Adipocyte (in vitro differentiated cells): ENCODE measurements around the gene POLD2.
A peak's percentile ranks its signal among the peaks of the same experiment; 100 is the strongest.
"Not testable (repeated sequence)": the region's sequence is repeated elsewhere in the genome, so short reads cannot be mapped to it uniquely, and the experiment has no call there.

Experiments used
- DNase-seq: peaks from one replicate; pipeline ENCODE4 v3.0.0-alpha.2; 2015; ENCODE audit warnings: low read depth
- H3K27me3 ChIP-seq: replicated peaks from 2 replicates; pipeline ENCODE4 v1.7.0; 2013; ENCODE audit warnings: mild to moderate bottlenecking, low read length, moderate library complexity; ENCODE audit not compliant: control insufficient read depth, insufficient read depth
- H3K36me3 ChIP-seq: 2 replicates; pipeline ENCODE4 v1.7.0; 2013; ENCODE audit warnings: low read length, mild to moderate bottlenecking, moderate library complexity; ENCODE audit not compliant: control insufficient read depth, insufficient read depth, severe bottlenecking
- H3K4me1 ChIP-seq: 2 replicates; pipeline ENCODE4 v1.7.0; 2013; ENCODE audit warnings: mild to moderate bottlenecking, low read length, moderate library complexity; ENCODE audit not compliant: control insufficient read depth, insufficient read depth
- H3K4me3 ChIP-seq: 2 replicates; pipeline ENCODE4 v1.7.0; 2013; ENCODE audit warnings: mild to moderate bottlenecking, low read length, moderate library complexity
- H3K9ac ChIP-seq: 2 replicates; pipeline ENCODE4 v1.7.0; 2013; ENCODE audit warnings: mild to moderate bottlenecking, low read length, moderate library complexity
- H3K9me3 ChIP-seq: 2 replicates; pipeline ENCODE4 v1.7.0; 2013; ENCODE audit warnings: mild to moderate bottlenecking, low read length, moderate library complexity; ENCODE audit not compliant: control insufficient read depth

The POLD2 gene

GRCh38 chr7:44123190-44124003 lies at the start of gene POLD2:
POLD2 (minus strand) TSS chr7:44123548; CDS start chr7:44122053, 1,495 bp downstream.
- Histone ChIP-seq H3K9ac (peak within 1 kb of the TSS; percentile 90), H3K4me3 (peak within 1 kb of the TSS; percentile 85), H3K36me3 (peaks cover 25% of the 10 kb centered on the region), H3K4me1 (peaks cover 22% of the 10 kb centered on the region), H3K9me3 (peaks cover 3% of the 10 kb centered on the region), H3K27me3 (no peaks in the 10 kb centered on the region)
- DNase-seq = peak; percentile 99

GRCh38 chr7:44172803-44173424 lies 49.6 kb upstream of the POLD2 start:
- Histone ChIP-seq H3K9me3 (peaks cover 4% of the 10 kb centered on the region), H3K27me3 (peaks cover 30% of the 10 kb centered on the region), H3K9ac (no peak overlapping the region), H3K4me1 (peaks cover 9% of the 10 kb centered on the region), H3K36me3 (no peaks in the 10 kb centered on the region), H3K4me3 (no peak overlapping the region)
- DNase-seq = no peak

- peaks cover 3% of the 10 kb centered on the region for H3K4me1 ChIP-seq
- no peaks in the 10 kb centered on the region for H3K36me3 ChIP-seq
- no peak overlapping the region for H3K4me3 ChIP-seq
- peaks cover 4% of the 10 kb centered on the region for H3K9me3 ChIP-seq
- peaks cover 30% of the 10 kb centered on the region for H3K27me3 ChIP-seq
- H3K9ac ChIP-seq = no peak overlapping the region
- DNase-seq = no peak
These were observed 49.0 kb upstream of the POLD2 start for GRCh38 chr7:44172352-44172751.

GRCh38 chr7:44171901-44172300 lies 48.6 kb upstream of the POLD2 start:
- not testable (repeated sequence) for H3K9ac ChIP-seq, H3K4me3 ChIP-seq, H3K4me1 ChIP-seq, DNase-seq, H3K9me3 ChIP-seq, H3K36me3 ChIP-seq
- peaks cover 29% of the 10 kb centered on the region for H3K27me3 ChIP-seq

- Histone ChIP-seq H3K4me3 (no peak overlapping the region), H3K4me1 (peaks cover 11% of the 10 kb centered on the region), H3K36me3 (no peaks in the 10 kb centered on the region), H3K27me3 (no peaks in the 10 kb centered on the region), H3K9ac (no peak overlapping the region), H3K9me3 (no peaks in the 10 kb centered on the region)
- DNase-seq = no peak
These were observed 44.6 kb upstream of the POLD2 start for GRCh38 chr7:44167920-44168319.

GRCh38 chr7:44163591-44163990 lies 40.2 kb upstream of the POLD2 start:
- peaks cover 24% of the 10 kb centered on the region for H3K4me1 ChIP-seq
- no peaks in the 10 kb centered on the region for H3K36me3 ChIP-seq
- DNase-seq = peak; percentile 91
- H3K9ac ChIP-seq = no peak overlapping the region
- H3K27me3 ChIP-seq = no peaks in the 10 kb centered on the region
- H3K9me3 ChIP-seq = no peaks in the 10 kb centered on the region
- no peak overlapping the region for H3K4me3 ChIP-seq

GRCh38 chr7:44162785-44163395 lies 39.5 kb upstream of the POLD2 start:
- DNase-seq = peak; percentile 31
- H3K36me3 ChIP-seq = no peaks in the 10 kb centered on the region
- no peaks in the 10 kb centered on the region for H3K9me3 ChIP-seq
- no peak overlapping the region for H3K4me3 ChIP-seq
- peaks cover 24% of the 10 kb centered on the region for H3K4me1 ChIP-seq
- H3K27me3 ChIP-seq = no peaks in the 10 kb centered on the region
- H3K9ac ChIP-seq = no peak overlapping the region

GRCh38 chr7:44162179-44162578 lies 38.8 kb upstream of the POLD2 start:
- no peaks in the 10 kb centered on the region for H3K36me3 ChIP-seq
- no peaks in the 10 kb centered on the region for H3K9me3 ChIP-seq
- peak; percentile 24 for DNase-seq
- peaks cover 5% of the 10 kb centered on the region for H3K27me3 ChIP-seq
- H3K4me3 ChIP-seq = no peak overlapping the region
- H3K9ac ChIP-seq = no peak overlapping the region
- peaks cover 24% of the 10 kb centered on the region for H3K4me1 ChIP-seq

- Histone ChIP-seq H3K4me1 (peaks cover 24% of the 10 kb centered on the region), H3K9me3 (no peaks in the 10 kb centered on the region), H3K4me3 (no peak overlapping the region), H3K9ac (no peak overlapping the region), H3K27me3 (peaks cover 10% of the 10 kb centered on the region), H3K36me3 (no peaks in the 10 kb centered on the region)
- no peak for DNase-seq
These were observed 38.0 kb upstream of the POLD2 start for GRCh38 chr7:44161371-44161770.

- no peaks in the 10 kb centered on the region for H3K36me3 ChIP-seq
- no peak for DNase-seq
- H3K4me3 ChIP-seq = no peak overlapping the region
- H3K9me3 ChIP-seq = no peaks in the 10 kb centered on the region
- peaks cover 24% of the 10 kb centered on the region for H3K4me1 ChIP-seq
- H3K9ac ChIP-seq = no peak overlapping the region
- peaks cover 16% of the 10 kb centered on the region for H3K27me3 ChIP-seq
These were observed 36.7 kb upstream of the POLD2 start for GRCh38 chr7:44159824-44160630.
